Inferior parietal cortex (tissue), 1 donor: ENCODE data around the gene WWOX.

Experiments used
- DNase-seq: peaks from one replicate; pipeline ENCODE4 v3.0.0-alpha.2; 2016; ENCODE audit errors: extremely low spot score

WWOX gene

GRCh38 chr16:79067600-79067999 is 968.1 kb downstream of the WWOX start:
- DNase-seq, result no peak

GRCh38 chr16:79069121-79069520 is 969.7 kb downstream of the WWOX start:
- DNase-seq, result no peak

- no peak for DNase-seq
These were observed 970.2 kb downstream of the WWOX start for GRCh38 chr16:79069633-79070032.

DNA sequence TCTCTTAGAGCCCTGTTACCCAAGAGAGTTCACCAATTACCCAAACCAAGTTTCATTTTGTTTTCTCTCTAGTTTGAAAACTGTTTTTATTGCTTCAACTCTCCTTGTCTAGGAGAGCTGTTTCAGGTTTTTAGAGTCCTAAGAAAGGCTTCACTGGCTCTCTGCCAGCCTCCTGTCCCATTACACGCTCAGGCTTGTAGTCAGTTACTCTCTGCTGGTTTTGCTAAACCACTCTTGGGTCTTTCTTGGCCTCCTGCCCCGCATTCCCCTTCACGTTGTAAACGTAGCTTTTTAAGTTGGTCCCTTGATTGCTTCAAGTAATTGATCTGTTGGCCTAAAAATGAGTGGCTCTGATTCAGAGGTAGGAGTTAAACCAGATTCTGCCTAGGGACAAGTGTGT is 972.0 kb downstream of the WWOX start:
- no peak for DNase-seq

GRCh38 chr16:79072517-79072916 is 973.1 kb downstream of the WWOX start:
- DNase-seq, result no peak

- DNase-seq, result no peak
These were observed 974.1 kb downstream of the WWOX start for GRCh38 chr16:79073566-79073965.

GRCh38 chr16:79074541-79074940 is 975.1 kb downstream of the WWOX start:
- no peak for DNase-seq

DNA sequence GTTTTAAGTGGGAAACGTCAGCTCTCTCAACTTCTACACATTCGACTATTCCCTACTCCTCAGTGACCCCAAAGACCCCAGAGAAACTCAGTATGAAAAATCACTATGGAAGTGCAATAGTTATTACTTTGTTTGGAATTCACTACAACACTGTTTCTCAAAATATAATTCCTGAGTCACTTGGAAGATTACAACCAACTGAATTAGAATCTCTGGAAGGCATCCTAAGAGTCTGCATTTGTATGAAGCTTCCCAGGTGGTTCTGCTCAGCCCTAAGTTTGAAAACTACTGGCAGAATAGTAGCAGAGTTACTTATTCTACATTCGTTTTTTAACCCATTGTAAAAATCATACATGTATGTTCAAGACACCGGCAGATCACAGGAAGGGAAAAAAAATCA is 975.5 kb downstream of the WWOX start:
- DNase-seq, result no peak

DNA sequence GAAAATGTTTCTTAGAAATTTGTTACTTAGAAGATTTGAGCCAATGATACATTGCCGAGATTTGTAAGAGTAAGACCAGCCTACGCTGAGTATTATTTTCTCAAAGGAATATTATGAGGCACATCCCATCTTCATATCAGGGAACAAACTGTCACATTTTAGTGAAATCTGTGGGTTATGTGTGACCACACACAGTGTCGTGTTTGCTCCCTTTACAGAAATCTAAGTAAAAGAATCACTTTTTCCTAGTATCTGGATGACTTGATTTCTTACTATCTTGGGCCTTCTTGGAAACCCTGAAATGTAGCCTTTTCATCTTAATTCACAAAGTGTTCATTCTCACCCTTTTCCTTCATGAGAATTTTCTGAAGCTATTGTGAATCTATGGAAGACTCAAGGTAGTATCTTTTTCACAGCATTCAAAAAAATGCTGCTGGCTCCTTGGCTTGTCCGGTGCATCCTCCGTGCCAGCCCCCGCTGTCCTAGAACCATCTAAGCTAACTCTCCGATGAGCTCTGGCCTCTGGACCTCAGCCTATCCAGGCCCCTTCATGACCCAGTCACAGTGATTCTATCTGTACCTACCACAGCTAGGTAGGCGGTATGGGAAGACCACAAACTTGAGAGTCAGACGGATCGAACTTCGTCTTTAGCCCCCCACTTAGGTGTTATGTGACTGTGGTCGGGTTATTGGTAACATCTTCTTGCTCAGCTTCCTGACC is 976.8 kb downstream of the WWOX start:
- DNase-seq, result no peak

GRCh38 chr16:79077346-79077745 is 977.9 kb downstream of the WWOX start:
- DNase-seq, result no peak

- DNase-seq, result no peak
These were observed 980.4 kb downstream of the WWOX start for GRCh38 chr16:79079656-79080420.

DNA sequence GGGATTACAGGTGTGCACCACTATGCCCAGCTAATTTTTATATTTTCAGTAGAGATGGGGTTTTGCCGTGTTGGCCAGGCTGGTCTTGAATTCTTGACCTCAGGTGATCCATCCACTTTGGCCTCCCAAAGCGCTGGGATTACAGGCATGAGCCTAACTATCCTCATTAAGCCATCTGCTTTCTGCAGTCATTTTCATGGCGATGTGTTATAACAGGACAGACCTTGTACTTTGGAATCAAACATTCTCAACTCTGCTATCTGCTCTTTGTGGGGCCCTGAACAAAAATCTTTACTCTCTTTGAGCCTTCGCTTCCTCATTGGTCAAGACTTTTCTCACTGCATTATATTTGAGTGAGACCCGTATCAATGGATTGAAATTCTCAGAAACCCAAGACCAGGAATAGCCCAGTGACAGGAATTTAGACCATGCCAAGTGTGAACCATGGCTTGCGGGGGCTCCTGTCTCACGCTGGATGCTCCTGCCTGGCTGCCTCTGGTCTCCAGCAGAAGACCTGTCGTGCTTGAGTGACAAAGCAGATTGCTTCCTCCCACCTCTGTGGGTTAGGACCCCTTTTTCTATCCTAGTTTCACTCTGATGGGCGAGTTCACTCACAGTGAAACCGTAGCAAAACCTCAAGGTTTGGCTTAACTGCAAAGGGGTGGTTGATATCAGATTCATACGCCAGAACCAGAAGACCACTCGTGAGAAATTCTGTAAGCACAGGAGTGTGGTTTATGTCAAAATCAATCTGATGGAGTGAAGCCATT is 982.0 kb downstream of the WWOX start:
- DNase-seq, result no peak

DNA sequence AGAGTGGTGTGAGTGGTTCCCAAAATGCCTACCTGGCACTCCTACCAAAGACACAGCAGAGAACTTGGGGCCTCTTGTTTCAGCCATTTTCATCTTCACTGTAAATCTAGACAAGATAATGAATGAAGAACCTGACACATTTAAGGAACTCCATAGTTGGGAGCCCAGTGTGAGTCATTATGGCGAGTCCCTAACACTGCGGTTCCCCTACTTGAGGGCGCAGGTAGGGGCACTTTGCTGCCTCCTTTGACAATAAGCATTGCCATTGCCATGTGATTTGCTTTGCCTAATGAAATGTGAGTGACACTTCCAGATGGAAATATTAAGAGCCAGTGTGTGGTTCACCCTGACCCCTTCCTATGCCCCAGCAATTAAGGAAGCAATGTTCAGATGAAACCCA is 983.5 kb downstream of the WWOX start:
- DNase-seq, result no peak

DNA sequence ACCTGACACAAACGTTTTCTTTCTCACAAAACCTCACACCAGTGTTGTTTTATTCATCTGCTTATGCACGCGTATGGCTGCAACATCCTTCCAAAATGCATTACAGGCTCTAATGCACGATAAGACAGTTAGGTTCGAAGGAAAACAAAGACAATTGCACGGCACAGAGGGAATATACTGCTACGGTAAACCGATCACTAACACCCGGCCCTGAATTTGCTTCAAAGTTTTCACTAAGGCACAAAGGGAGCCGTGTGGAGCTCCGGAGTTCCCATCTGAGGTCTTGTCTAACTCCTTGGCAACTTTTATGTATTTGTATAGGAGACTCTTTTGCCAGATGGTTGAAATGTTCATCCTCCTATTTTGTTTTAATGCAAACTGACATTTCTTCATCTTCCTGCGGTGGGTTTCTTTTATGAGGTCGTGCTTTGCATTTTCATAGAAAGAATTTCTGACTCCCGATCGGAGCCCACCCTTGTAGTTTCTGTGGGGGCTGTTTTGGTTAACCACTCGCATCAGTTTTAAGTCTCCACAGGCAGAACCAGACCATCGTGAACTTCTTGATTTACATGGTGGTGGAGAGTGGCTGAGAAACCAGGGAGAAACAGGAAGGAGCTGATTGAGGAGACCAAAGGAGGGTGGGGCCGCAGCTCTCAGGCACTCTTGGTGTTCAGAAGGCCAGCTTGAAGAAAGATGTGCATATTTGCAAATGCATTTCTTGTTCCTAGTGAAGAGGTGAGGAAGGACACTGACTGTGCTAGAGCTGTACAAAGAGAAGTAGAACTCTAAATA is 984.2 kb downstream of the WWOX start:
- DNase-seq, result no peak

- DNase-seq, result no peak
These were observed 989.5 kb downstream of the WWOX start for GRCh38 chr16:79088971-79089370.

- no peak for DNase-seq
These were observed 990.4 kb downstream of the WWOX start for GRCh38 chr16:79089735-79090284.

- DNase-seq, result no peak
These were observed 991.5 kb downstream of the WWOX start for GRCh38 chr16:79090966-79091365.

DNA sequence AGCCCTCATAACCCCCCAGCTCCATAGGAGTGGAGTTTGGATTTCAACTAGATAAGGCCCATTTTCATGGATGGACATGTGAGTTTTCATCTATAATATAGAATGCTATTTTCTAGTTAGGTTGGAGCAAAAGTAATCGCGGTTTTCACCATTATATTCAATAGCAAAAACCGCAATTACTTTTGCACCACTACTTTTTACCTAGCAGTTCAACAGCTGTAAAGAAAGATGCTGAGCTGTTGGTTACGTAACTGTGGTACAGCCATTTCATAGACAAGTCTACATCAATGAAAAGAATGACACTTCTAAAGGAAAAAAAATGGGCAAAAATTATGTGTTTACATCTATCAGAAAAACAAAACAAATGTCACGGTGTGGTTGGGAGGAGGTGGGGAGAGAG is 993.4 kb downstream of the WWOX start:
- no peak for DNase-seq

DNA sequence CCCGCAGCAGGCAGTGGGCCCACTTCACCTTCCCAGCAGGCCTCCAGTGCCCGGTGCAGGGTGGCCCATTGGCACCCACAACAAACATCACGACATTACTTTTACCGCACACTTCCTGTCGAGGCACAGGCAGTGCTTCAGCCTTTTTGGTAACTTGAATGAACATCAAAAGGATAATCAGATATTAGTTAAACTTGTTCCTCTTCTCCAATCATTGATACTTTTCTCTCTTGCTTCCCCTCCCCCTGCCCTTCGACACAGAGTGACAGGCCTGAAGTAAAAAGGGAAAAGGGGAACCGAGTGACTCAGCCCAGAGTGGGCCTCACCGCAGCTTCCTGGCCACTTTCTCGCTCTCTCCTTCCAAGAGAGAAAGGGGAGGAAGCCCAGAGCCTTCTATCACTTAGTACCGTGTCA is 994.1 kb downstream of the WWOX start:
- DNase-seq, result no peak

DNA sequence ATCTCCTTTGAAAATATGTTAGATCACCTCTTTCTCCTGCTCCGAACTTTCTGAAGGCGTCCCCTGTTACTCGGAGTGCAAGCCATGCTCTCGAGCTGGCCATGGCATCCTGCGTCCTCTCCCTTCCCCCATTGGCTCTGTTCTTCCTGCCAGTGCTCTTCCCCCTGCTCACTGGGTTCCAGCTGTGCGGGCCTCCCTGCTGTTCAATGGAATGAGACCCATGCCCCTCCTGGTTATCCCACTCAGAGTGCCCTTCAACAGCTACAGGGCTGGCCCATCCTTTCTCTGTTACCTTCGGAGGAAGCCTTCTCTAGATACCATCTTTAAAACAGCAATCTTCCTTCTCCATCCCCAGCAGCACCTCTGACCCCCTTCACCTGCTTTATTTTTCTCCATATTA is 996.8 kb downstream of the WWOX start:
- DNase-seq, result no peak

GRCh38 chr16:79097166-79097565 is 997.7 kb downstream of the WWOX start:
- no peak for DNase-seq

GRCh38 chr16:79097771-79098170 is 998.3 kb downstream of the WWOX start:
- no peak for DNase-seq
